HG03135 (cell line): ENCODE results near the gene PTPN9.
"Not testable (repeated sequence)": the region's sequence is repeated elsewhere in the genome, so short reads cannot be mapped to it uniquely, and the experiment has no call there.

Experiments used
- ATAC-seq: cut with Tn5 transposase; IDR thresholded peaks from one replicate; pipeline ENCODE4 v1.9.1; 2021; ENCODE audit warnings: mild to moderate bottlenecking, moderate library complexity; ENCODE audit not compliant: unreplicated experiment

The PTPN9 gene

DNA sequence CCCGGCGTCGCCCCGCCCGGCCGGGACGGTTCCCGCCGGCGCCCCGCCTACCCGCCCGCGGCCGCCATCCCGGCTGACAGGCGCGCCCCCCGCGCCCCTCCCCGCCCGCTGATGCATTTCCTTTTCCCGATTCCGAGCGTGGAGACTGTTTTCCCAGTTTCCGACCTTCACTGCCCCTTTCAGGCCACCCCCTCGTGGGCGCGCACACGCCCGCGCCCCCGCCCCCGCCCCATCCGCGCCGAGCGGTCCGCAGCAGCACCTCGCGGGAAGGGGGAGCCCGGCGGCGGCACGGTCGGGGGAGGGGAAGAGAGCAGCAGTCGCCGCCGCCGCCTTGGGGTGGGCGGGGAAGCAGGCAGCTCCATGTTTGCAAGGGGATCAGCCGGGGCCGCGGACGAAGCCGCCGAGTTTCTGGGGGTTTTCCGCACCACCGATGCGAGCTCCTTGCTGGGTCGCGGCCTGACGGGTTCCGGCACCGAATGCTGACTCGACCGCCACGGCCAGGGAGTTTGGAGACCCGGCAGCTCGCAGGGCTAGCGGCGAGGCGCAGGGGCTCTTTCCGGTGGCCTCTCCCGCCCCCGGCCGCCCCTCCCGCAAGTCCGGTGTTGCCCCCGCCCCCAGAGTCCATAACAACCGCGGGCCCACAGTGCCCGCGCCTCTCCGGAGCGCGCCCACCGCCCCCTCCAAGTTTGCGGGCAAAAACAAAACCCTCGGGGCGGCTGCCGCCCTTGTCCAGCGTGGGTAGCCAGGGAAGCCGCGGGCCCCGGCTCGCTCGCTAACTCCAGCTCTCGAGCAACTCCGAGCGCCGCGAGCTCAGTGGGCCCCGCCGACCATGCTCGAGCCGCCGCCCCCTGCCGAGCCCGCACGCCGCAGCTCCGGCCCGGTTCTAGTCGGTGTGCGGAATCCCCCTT is 124.4 kb downstream of the PTPN9 start:
- ATAC-seq = no peak

DNA sequence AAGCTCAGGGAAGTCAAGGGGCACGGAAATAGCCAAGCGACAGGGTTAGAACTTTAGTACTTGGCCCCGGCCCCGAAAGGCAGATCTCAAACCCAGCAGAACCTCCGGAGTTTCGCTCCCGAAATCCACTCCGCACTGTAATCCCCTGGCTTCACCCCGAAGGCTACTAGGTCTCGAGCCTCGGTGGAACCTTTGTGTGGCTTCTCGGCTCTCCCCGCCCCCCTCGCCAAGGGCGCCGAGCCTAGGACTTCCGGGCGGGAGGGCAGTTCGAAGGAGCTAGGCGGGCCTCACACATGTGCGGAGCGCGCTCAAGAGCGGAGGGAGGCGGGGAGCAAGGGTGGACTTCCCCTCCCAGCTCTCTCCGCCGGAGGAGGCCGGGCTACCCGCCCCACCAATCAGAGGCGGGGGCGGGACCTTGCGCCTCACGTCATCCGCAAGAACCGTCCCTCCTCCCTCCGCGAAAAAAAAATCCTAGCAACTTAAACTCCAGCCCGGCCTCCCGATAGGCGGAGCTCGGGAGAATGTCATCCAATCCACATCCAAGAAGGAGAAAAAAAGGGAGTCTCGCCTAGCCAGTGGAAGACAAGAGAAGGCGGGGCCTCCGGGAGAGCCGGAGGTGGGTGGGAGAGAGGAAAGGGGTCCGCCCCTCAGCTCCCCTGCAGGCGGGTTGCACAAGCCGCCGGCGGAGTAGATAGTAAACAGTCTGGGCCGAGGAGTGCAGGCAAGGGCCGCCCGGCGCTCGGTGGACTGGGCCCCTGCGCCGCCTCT is 125.2 kb downstream of the PTPN9 start:
- peak; percentile 32 for ATAC-seq

DNA sequence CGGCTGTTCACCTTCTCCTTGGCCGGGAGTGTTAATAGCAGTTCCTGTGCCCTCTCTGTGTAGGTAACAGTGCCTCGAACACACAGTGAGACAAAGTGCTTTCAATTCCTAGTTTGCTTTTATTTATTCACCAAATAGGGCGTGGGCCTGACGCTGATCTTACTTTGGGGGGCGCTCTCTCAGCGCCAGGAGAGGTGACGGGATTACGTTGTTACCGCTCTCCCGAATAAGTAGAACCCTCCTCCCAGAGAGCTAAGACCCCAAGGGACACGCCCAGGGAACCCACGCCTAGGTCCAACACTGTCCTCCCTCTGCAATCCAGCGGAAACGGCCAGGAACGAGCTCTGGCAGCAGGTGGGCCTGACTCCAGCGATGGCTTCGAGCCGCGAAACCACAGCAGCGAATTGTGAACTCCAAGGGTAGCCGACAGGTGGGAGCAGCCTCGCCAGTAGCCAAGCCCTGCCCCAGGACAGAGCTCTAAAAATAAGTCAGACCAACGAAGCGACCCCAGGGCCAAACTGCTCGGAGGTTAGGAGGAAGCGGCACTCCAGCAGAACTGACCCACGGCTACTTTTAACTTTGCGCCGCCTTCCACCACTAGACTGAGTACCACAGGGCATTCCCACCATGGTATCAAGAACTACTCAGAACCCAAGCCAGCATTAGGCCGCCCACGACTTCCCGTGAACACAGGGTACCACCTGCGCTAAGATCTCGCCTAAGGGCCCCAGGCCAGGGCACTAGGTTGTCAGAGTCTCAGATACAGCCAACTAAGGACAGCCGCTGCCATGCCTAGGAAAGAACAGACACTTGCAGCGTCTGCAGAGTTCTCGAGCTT is 126.0 kb downstream of the PTPN9 start:
- ATAC-seq = no peak

GRCh38 chr15:75452364-75452864 is 126.7 kb downstream of the PTPN9 start:
- no peak for ATAC-seq

DNA sequence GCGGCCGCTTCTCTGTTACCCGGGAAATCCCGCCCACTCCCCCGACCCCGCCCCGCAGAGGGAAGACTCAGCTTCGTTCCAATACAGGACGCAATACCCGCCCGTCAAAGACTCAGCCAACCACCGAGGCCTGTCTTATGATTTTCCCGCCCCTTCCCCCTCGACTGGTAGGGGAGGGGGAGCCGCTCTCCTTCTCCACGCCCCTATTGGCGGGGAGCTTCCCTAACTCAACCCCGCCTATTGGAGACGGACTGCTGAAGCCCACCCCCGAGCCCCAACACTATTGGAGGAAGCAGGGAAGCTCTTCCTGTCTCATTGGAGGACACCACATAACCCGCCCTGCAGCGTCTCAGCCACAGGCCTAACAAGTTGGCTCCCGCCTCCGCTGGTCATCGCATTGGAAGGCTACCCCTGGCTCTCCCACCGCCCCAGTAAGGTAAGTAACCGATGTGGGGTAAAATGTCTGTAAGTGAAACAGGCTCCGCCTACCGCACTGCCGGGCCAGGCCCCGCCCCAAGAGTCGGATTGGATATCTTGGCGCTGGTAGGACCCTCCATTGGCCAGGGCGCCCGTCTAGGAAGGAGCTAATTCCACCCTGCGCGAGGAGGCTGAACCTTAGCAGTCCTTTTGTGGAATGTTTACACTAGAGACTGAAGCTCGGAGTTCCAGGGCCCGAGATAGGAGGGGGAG is 127.3 kb downstream of the PTPN9 start, which contains the start of gene SIN3A:
Gene SIN3A, minus strand, starts transcription at position 17 of the 690 bp plus-strand sequence. CDS start 21,315 bp downstream, outside the sequence.
- ATAC-seq = peak; percentile 41

DNA sequence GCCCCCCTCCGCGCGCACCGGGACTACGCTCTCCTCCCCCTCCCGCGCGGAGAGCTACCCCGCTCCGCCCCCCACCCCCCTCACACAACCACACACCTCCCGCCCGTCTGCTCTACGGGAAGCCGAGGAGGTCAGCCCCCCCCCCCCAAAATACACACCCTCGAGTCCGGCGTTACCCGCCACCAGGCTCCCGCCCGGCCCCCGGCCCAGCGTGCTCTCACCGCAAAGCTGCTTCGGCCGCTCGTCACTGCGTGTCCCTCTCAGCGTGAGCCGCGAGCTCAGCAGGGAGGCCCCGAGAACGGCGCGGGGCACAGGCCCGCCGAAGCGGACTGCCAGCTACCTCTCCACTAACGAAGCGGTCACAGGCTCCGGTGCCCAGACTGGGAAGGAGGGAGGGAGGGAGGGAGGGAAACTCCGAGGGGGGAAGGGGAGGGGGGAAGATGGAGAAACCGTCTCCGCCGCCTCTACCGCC is 127.9 kb downstream of the PTPN9 start:
- no peak for ATAC-seq

- ATAC-seq = peak; percentile 27
Observed at GRCh38 chr15:75450307-75451201, 128.6 kb downstream of the PTPN9 start.

DNA sequence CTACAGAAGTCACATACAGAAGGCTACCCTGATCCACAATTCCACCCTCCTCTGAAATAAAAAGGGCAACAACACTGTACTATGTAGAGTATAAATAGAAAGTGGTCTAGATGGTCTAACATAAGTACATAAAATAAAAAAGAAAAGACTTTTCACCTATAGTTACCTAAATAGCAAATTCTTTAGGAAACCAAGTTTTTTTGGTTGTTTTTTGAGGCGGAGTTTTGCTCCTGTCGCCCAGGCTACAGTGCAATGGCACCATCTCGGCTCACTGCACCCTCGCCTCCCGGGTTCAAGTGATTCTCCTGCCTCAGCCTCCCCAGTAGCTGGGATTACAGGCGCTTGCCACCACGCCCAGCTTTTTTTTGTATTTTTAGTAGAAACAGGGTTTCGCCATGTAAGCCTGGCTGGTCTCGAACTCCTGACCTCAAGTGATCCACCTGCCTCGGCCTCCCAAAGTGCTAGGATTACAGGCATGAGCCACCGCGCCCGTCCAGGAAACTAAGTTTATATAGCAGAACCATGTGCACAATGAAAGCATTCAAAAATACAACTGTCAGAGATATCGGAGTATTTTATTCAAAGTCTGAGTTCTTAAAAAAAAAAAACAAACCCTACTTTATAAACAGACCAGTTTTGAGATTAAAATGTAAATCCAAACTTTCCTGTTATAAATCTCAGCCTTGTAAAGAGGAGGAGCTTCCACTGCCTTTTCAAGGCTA is 129.4 kb downstream of the PTPN9 start:
- ATAC-seq = no peak

- ATAC-seq = not testable (repeated sequence)
Observed at GRCh38 chr15:75448171-75448570, 130.9 kb downstream of the PTPN9 start.

DNA sequence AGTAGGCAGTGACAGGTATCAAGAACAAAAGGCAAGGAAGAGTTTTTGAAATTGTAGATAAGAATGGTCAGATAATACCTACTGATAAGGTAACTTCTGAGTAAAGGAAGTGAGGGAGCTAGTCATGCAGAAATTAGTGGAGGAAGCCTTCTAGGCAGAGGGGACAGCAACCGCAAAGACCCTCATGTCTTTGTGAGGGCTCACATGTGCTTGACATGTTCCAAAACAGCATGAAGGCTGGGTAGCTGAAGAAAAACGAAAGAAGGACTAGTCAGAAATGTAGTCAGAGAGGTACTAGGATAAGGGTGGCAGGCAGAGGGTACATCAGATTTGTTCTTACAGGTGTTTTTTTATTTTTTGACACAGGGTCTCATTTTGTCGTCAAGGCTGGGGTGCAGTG is 133.0 kb downstream of the PTPN9 start:
- ATAC-seq = no peak

- not testable (repeated sequence) for ATAC-seq
Observed at GRCh38 chr15:75445324-75445723, 133.8 kb downstream of the PTPN9 start.

DNA sequence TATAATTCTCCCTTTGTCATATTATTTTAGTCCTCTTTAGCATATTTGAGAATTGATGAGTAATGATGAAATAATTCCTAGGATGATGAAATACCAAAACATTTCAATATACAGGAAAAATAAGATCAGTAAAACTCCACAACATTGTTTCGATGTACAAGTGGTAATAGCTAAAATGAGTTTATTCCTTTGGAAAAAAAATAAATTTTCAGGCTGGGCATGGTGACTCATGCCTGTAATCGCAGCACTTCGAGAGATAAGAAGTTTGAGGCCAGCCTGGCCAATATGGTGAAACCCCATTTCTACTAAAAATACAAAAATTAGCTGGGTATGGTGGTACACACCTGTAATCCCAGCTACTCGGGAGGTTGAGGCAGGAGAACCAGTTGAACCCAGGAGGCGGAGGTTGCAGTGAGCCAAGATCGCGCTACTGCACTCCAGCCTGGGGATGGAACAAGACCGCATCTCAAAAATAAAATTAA is 135.1 kb downstream of the PTPN9 start:
- ATAC-seq = not testable (repeated sequence)

DNA sequence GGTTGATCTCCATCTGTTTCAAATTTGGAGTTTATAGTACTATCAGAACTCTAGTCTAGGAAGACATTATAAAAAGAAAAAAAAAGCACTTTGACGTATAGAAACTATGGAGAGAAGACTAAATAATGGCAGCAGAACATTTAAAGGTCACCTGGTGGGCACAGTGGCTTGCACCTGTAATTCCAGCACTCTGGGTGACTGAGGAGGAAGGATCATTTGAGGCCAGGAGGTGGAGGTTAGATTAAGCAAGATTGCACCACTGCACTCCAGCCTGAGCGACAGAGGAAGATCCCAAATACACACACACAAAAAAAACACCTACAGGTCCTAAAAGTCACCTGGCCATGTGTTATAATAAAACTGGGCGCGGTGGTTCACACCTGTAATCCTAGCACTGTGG is 141.4 kb downstream of the PTPN9 start:
- no peak for ATAC-seq

DNA sequence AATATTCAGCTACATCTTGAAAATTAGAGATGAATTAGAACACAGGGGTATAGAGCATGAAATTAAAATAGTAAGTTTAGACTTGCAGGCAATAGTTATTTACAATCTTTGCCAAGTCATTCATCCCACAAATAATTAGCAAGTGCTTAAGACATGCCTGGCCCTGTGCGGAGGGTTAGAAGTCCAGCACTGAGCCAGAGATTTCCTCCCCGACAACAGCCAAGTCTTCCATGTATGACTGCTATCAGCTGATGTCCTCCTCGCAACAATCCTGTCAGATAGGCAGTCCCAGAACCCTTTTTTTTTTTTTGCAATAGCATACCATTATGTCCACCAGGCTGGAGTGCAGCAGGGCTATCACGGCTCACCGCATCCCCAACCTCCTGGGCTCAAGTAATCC is 142.2 kb downstream of the PTPN9 start:
- no peak for ATAC-seq

- ATAC-seq = no peak
Observed at GRCh38 chr15:75431682-75432081, 147.4 kb downstream of the PTPN9 start.

GRCh38 chr15:75431270-75431669 is 147.8 kb downstream of the PTPN9 start:
- no peak for ATAC-seq

GRCh38 chr15:75430259-75430658 is 148.9 kb downstream of the PTPN9 start:
- no peak for ATAC-seq

- no peak for ATAC-seq
Observed at GRCh38 chr15:75428152-75428551, 151.0 kb downstream of the PTPN9 start.
